Fibroblast of skin of left quadriceps (primary cell): ENCODE results near the gene RBCK1.

ENCODE experiments used
- DNase-seq, 2 experiments: peaks; one replicate each; pipeline ENCODE4 v3.0.0-alpha.2; 2013; ENCODE audit warnings: low read depth in 2 of 2

The RBCK1 gene

GRCh38 chr20:418858-419365 is 10.8 kb downstream of the RBCK1 start:
- no peak for DNase-seq

- DNase-seq, result no peak
These were observed 11.6 kb downstream of the RBCK1 start for GRCh38 chr20:419556-420165.

GRCh38 chr20:420166-420620 is 12.1 kb downstream of the RBCK1 start:
- no peak for DNase-seq

GRCh38 chr20:420721-421574 is 12.8 kb downstream of the RBCK1 start:
- no peak for DNase-seq

- DNase-seq, result no peak
These were observed 13.7 kb downstream of the RBCK1 start for GRCh38 chr20:421685-422250.

GRCh38 chr20:426566-426965 is 18.5 kb downstream of the RBCK1 start:
- DNase-seq, result no peak

GRCh38 chr20:427401-427800 is 19.3 kb downstream of the RBCK1 start:
- no peak for DNase-seq

GRCh38 chr20:427849-428657 is 20.0 kb downstream of the RBCK1 start:
- DNase-seq, result no peak

GRCh38 chr20:428658-429200 is 20.6 kb downstream of the RBCK1 start:
- DNase-seq, result no peak

GRCh38 chr20:430091-430999 is 22.2 kb downstream of the RBCK1 start:
- no peak for DNase-seq

- DNase-seq, result peak; percentile 25 to 29
These were observed 23.2 kb downstream of the RBCK1 start for GRCh38 chr20:431012-431904.

GRCh38 chr20:432208-432607 is 24.1 kb downstream of the RBCK1 start:
- no peak for DNase-seq

- no peak for DNase-seq
These were observed 24.7 kb downstream of the RBCK1 start for GRCh38 chr20:432677-433299.

- no peak for DNase-seq
These were observed 25.3 kb downstream of the RBCK1 start for GRCh38 chr20:433300-433975.

- DNase-seq, result no peak
These were observed 26.1 kb downstream of the RBCK1 start for GRCh38 chr20:434221-434620.

GRCh38 chr20:434661-435419 is 26.7 kb downstream of the RBCK1 start:
- DNase-seq, result no peak

- no peak for DNase-seq
These were observed 27.5 kb downstream of the RBCK1 start for GRCh38 chr20:435558-435957.

- DNase-seq, result no peak
These were observed 28.4 kb downstream of the RBCK1 start for GRCh38 chr20:436476-436875.
